ENCODE data around the gene SYNRG. TPM values are rescaled to one million over a fixed set of nuclear protein-coding genes. Genes with fewer than 3 reads are reported as not detected.

The SYNRG gene
- total and polyA plus RNA-seq, 2 of the 13 experiments (the other 11 are each of a cell fraction or from before 2014, with no cell fraction given) = 7.3 to 8.7 TPM

GRCh38 chr17:37643118-37643766 lies 34.0 kb upstream of the SYNRG start, which contains the start of gene DDX52 (continued):
- TF ChIP-seq ZNF784 (CRISPR knock-in tag; IDR thresholded peaks at IDR 0.05; ENCODE audit: borderline replicate concordance) (peak; percentile 19; the same call in 1 of the 2 replicates), AKAP8 (CRISPR knock-in tag; IDR thresholded peaks at IDR 0.05) (no peak), ZNF484 (CRISPR knock-in tag; IDR thresholded peaks at IDR 0.05; ENCODE audit: borderline replicate concordance, low read depth) (no peak), NR2F1 (CRISPR knock-in tag; IDR thresholded peaks at IDR 0.05) (no peak), GPBP1L1 (CRISPR knock-in tag; IDR thresholded peaks at IDR 0.05) (no peak), PRPF4 (IDR thresholded peaks at IDR 0.05; ENCODE audit: low read depth, low read length, poor library complexity, severe bottlenecking) (no peak), MAFG (CRISPR knock-in tag; IDR thresholded peaks at IDR 0.05) (no peak), MED1 (CRISPR knock-in tag; IDR thresholded peaks at IDR 0.05) (no peak), TCF7 (IDR thresholded peaks at IDR 0.05; ENCODE audit: low read depth) (no peak), POLR2AphosphoS2 (IDR thresholded peaks at IDR 0.05; ENCODE audit: low read depth, low read length) (no peak), ZBTB7B (CRISPR knock-in tag; IDR thresholded peaks at IDR 0.05) (no peak), ISL2 (CRISPR knock-in tag; IDR thresholded peaks at IDR 0.05) (peak; percentile 29; the same call in 1 of the 2 replicates), ZNF672 (CRISPR knock-in tag; IDR thresholded peaks at IDR 0.05) (no peak), ZXDC (CRISPR knock-in tag; IDR thresholded peaks at IDR 0.05) (no peak), ZNF333 (CRISPR knock-in tag; IDR thresholded peaks at IDR 0.05; ENCODE audit: borderline replicate concordance) (no peak; the same call in 1 of the 2 replicates), MXD1 (CRISPR knock-in tag; IDR thresholded peaks at IDR 0.05) (no peak), U2AF1 (optimal IDR thresholded peaks at IDR 0.05; ENCODE audit: low read depth, low read length) (no peak), SCMH1 (CRISPR knock-in tag; IDR thresholded peaks at IDR 0.05; ENCODE audit: borderline replicate concordance) (no peak), HBP1 (CRISPR knock-in tag; IDR thresholded peaks at IDR 0.05; ENCODE audit: low read depth) (no peak), UBTF (CRISPR knock-in tag; IDR thresholded peaks at IDR 0.05) (no peak; the same call in 1 of the 2 replicates), RNF2 (conservative IDR thresholded peaks at IDR 0.05; ENCODE audit: low read depth) (no peak)

All from HepG2 (cell line).